ENCODE results near the gene UNC5C. TPM values are rescaled to one million over a fixed set of nuclear protein-coding genes. Genes with fewer than 3 reads are reported as not detected.
A peak's percentile ranks its signal among the peaks of the same experiment; 100 is the strongest.

UNC5C gene
- total RNA-seq, 2 donors from 2014 or later: 5.3 to 10.0 TPM

GRCh38 chr4:95529946-95530345 is 18.8 kb downstream of the UNC5C start:
- Histone ChIP-seq H3K36me3 (no peaks in the 10 kb centered on the region), H3K4me3 (no peak overlapping the region), H3K9me3 (no peaks in the 10 kb centered on the region), H3K27me3 (replicated peaks; ENCODE audit: insufficient read depth) (no peaks in the 10 kb centered on the region), H3K4me1 (ENCODE audit: control insufficient read depth in 1 of 2, low read depth in 2 of 2) (peaks cover 2 to 16% of the 10 kb centered on the region in 2 donors), H3K27ac (peak overlapping the region in 1 of 2 donors; percentile 20)
- DNase-seq (ENCODE audit: low spot score) (no peak), ATAC-seq (ENCODE audit: insufficient number of reproducible peaks, low FRiP score, low read depth) (no peak)
- no peak for TF ChIP-seq CTCF (IDR thresholded peaks at IDR 0.05)

- TF ChIP-seq CTCF (IDR thresholded peaks at IDR 0.05): no peak
- Histone ChIP-seq H3K27me3 (replicated peaks; ENCODE audit: insufficient read depth) (no peaks in the 10 kb centered on the region), H3K4me1 (ENCODE audit: control insufficient read depth in 1 of 2, low read depth in 2 of 2) (peaks cover 2 to 16% of the 10 kb centered on the region in 2 donors), H3K36me3 (no peaks in the 10 kb centered on the region), H3K9me3 (no peaks in the 10 kb centered on the region), H3K27ac (peak overlapping the region in 1 of 2 donors; percentile 30), H3K4me3 (peak overlapping the region; percentile 56)
- ATAC-seq (ENCODE audit: insufficient number of reproducible peaks, low FRiP score, low read depth) (peak; percentile 59), DNase-seq (ENCODE audit: low spot score) (no peak)
Measured at GRCh38 chr4:95528388-95528948, 20.3 kb downstream of the UNC5C start.

- TF ChIP-seq CTCF (IDR thresholded peaks at IDR 0.05): no peak
- Histone ChIP-seq H3K4me1 (ENCODE audit: control insufficient read depth in 1 of 2, low read depth in 2 of 2) (peaks cover 2 to 16% of the 10 kb centered on the region in 2 donors), H3K36me3 (no peaks in the 10 kb centered on the region), H3K4me3 (no peak overlapping the region), H3K27me3 (replicated peaks; ENCODE audit: insufficient read depth) (no peaks in the 10 kb centered on the region), H3K9me3 (no peaks in the 10 kb centered on the region), H3K27ac (no peak overlapping the region)
- DNase-seq (ENCODE audit: low spot score): no peak
- ATAC-seq (ENCODE audit: insufficient number of reproducible peaks, low FRiP score, low read depth): no peak
Measured at GRCh38 chr4:95526075-95526474, 22.7 kb downstream of the UNC5C start.

- no peak for ATAC-seq (ENCODE audit: insufficient number of reproducible peaks, low FRiP score, low read depth)
- no peak overlapping the region for H3K4me3 ChIP-seq
Measured at GRCh38 chr4:95524729-95525128, 24.0 kb downstream of the UNC5C start.

GRCh38 chr4:95524184-95524583 is 24.6 kb downstream of the UNC5C start:
- Histone ChIP-seq H3K27ac (no peak overlapping the region), H3K9me3 (no peaks in the 10 kb centered on the region), H3K4me1 (ENCODE audit: control insufficient read depth in 1 of 2, low read depth in 2 of 2) (peaks cover 0 to 3% of the 10 kb centered on the region in 2 donors), H3K36me3 (no peaks in the 10 kb centered on the region), H3K4me3 (no peak overlapping the region), H3K27me3 (replicated peaks; ENCODE audit: insufficient read depth) (no peaks in the 10 kb centered on the region)
- DNase-seq (ENCODE audit: low spot score): no peak
- ATAC-seq (ENCODE audit: insufficient number of reproducible peaks, low FRiP score, low read depth): no peak
- TF ChIP-seq CTCF (IDR thresholded peaks at IDR 0.05): no peak

More at GRCh38 chr4:95524729-95525128, 24.0 kb downstream of the UNC5C start:
- Histone ChIP-seq H3K9me3 (no peaks in the 10 kb centered on the region), H3K27me3 (replicated peaks; ENCODE audit: insufficient read depth) (no peaks in the 10 kb centered on the region), H3K36me3 (no peaks in the 10 kb centered on the region), H3K4me1 (ENCODE audit: control insufficient read depth in 1 of 2, low read depth in 2 of 2) (peaks cover 2 to 6% of the 10 kb centered on the region in 2 donors), H3K27ac (no peak overlapping the region)
- no peak for DNase-seq (ENCODE audit: low spot score)
- no peak for TF ChIP-seq CTCF (IDR thresholded peaks at IDR 0.05)

Data from thoracic aorta (tissue), 2 donors.